NCI-H2029 treated with DMSO at 0.1 percent for 48 hours (cell line): ENCODE data around the gene PAIP2.
A peak's percentile ranks its signal among the peaks of the same experiment; 100 is the strongest.
"Not testable (repeated sequence)": the region's sequence is repeated elsewhere in the genome, so short reads cannot be mapped to it uniquely, and the experiment has no call there.

ENCODE experiments used
- DNase-seq: peaks from one replicate; lab custom pipeline; 2025; lab: John Stamatoyannopoulos, UW

The PAIP2 gene, protein sequence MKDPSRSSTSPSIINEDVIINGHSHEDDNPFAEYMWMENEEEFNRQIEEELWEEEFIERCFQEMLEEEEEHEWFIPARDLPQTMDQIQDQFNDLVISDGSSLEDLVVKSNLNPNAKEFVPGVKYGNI

DNA sequence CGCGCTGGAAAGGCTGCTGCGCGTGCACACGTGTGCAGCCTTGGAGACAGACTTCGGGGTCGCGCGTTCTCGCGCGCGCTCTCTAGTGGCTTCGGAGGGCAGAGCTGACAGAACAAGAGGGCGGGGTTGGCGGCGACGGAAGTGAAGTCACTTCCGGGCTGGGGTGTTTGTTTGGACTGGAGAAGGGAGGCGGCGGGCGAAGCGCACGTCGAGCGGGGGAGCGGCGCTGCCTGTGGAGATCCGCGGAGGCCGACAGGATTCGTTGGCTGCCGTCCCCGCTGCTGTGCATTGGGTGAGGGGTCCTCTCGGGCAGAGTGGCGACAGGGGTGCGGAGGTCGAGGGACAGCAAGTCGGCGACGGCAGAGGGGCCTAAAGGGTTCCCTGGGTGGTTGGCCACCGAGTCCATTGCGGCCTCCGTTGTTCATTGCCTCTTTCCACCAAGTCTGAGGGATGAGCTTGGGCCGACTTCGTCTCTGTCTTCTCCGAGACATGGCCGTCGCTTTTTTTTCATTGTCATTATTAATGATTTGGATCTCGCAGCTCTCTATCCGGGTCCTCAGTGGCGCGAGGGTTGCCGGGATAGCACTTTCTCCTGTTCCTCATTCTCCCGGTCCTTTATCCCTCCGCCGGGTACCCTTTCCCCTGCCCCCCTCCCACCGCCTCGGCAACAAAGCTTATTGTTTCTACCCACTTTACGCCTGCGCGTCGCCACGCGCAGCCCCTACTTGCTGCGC lies at the start of gene PAIP2:
PAIP2 (plus strand) TSS at position 166 of the 734 bp plus-strand sequence. CDS start 21,931 bp downstream, outside the sequence.
- DNase-seq: peak; percentile 88

DNA sequence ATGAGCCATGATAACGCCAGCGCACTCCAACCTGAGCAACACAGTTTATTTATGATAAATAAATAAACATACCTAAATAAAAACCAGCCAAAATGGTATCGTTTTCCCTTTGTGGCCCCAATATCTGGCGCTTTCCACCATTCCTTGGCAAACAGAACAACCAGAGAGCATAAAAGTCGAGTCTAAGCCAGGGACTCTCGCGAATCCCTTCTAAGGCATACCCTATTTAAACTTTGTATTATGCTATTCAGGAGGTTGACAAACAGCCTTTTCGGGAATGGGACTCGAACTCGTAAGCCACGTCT lies 48.5 kb upstream of the PAIP2 start:
- DNase-seq: no peak

DNA sequence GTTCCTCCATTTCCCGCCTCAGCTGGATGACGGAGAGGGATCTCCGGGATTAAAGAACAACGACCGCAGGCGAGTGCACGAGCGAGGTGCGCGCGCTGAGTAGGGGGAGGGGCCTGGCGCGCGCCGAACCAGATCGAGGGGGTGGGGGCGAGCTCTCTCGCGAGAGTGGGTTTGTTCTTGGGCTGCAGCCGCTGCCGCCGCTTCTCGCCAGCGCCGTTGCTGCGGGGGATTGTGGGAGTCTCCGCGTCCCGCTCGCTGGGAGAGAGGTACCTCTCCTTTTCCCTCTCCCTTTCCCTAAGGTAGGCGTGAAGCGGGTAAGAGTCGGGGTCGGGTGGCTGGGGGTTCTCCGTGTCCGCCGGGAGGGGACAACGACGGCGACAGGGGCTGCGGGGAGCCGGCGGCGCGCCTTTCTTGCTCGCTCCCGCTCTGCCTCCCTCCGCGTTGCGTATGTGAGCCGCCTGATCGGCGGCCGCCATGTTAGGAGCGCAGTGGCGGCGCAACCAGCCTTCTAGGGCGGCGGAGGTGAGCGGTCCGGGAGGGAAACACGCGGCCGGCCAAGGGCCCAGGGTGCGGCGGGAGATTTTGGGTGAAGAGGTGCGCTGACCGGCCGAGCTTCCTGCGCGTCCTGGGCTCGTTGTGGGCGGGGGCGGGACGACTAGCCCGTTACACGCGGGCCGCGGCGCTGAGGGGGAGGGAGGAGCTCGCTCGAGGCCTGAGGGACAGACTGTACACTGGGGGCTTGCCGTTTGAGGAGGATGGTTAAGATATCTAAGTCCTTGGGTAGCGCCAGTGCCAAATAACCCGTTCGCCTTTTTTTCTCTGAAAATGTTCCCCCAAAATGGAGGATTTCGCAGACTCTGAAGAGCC lies 47.9 kb upstream of the PAIP2 start, which contains the start of gene MATR3:
MATR3 (plus strand) TSS at position 234 of the 867 bp plus-strand sequence. CDS start 13,676 bp downstream, outside the sequence.
- DNase-seq: peak; percentile 79

DNA sequence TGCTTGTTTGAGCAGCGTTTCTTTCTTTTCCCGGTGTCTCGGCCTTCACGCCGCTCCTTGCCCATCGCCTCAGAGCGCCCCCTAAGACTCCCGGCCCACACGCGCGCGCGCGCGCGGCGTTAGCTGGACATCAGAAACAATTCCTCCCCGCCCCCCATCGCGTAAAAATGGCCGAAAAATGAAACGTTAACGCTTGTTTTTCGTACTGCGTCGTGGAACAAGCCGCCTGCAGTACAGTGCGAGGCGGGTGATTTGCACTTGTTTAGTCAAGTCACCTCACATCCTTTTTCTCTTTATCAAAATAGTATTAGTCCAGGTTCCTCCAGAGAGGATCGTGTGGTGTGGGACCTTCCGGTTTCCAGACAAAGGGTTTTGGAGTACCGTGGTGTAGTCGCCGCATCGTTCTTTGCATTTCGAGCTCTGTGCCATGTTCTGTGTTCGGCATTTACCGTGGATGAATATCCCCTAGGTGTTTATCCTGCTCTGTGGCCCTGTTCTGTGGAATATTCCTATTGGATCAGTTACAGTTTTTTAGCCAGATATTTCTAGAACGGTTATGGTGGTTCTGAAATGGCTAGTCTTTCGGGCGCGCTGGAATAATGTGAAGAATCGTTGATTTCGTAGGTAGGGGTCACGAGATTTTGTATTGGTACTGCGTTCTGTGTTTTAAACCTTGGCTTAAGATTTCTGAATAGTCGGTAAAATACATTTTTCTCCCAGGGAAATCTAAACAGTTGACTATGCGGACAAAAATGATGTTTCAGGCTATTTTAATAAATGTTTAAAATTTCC lies 47.1 kb upstream of the PAIP2 start:
- peak; percentile 62 for DNase-seq

DNA sequence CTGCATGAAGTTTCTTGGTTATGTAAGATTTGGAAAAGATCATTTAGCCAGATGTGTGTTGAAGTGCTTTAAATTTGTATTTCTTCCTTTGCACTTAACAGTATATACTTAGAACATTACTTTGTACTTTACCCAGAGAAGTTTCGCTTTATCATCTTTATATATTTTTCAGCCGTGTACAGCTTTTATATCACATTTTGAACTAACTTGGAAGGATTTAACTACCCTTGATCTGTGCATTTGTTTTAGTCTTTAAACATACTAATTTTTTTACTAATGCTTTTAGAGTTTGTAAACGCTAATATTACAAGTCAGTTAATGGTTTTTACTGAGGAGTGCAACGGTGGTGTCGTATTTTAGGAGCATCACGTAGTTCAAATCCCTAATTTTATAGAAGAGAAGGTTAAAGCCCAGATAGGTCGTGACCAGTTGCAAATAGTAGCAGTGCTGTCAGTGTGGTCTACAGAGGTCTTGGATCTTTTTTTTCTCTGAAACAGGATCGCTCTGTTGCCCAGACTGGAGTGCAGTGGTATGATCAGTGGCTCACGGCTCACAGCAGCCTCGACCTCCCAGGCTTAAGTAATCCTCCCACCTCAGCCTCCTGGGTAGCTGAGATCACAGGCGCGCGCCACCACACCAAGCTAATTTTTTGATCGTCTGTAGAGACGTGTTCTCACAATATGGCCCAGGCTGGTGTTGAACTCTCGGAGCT lies 46.2 kb upstream of the PAIP2 start:
- no peak for DNase-seq

DNA sequence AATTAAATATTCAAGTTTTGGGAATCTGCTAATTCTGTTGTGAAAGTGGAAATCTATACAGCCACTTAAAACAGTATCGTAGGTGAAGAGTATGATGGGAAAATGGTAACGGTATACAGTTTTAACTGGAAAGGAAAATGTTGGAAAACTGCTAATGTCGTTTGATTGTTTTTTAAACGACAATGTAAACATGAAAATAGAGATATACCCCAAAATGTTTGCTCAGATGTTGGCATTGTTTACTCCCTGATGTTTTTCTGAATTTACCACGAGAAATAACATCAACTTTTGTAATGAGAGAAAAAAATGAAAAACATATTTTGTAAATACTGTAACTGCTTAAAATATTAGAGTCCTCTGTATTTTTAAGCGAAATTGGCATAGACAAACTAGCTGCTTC lies 45.5 kb upstream of the PAIP2 start:
- no peak for DNase-seq

DNA sequence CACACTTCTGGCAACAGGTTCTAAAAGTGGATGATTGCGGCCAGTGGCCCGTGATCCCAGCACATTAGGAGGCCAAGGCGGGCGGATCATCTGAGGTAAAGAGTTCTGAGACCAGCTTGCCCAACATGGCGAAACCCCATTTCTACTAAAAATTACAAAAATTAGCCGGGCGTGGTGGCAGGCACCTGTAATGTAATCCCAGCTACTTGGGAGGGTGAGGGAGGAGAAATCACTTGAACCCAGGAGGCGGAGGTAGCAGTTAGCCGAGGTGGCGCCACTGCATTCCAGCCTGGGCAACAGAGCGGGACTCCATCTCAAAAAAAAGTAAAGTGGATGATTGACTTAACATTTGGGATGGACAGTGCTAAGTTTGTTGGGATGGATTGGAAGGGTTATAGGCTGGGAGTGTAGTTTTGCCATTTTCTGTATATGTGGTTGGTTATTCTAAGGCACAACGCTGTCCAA lies 44.8 kb upstream of the PAIP2 start:
- no peak for DNase-seq

DNA sequence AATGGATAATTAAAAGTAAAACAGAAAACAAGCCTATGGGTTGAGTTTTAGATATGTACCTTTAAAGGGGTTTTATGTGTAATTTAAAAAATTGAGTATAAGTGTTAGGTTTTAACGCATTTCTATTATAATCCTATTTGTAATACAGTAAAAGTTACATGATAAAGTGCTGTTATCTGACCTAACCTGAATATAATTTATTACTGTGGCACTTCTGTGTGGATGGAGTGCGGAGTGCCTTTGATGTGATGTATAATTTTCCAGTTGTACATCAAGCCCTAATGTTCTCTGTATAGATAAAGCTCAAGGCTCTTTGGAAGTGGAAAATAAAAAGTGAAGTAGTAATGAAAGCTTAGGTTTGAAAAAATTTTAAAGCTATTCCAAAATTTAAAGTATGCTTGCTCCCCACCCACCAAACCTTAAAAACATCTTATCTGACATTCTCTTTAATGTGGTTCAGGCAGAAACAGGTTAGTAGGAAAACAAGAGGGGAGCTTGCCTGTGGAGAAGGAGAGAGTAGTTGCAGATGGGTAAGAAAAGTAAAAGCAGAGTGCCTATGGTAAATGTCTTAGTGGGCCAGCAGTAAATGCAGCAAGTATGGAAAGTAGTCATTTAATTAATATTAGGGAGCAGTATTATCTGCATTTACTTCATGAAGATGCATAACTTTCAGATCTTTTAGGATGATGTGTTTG lies 44.1 kb upstream of the PAIP2 start:
- no peak for DNase-seq

DNA sequence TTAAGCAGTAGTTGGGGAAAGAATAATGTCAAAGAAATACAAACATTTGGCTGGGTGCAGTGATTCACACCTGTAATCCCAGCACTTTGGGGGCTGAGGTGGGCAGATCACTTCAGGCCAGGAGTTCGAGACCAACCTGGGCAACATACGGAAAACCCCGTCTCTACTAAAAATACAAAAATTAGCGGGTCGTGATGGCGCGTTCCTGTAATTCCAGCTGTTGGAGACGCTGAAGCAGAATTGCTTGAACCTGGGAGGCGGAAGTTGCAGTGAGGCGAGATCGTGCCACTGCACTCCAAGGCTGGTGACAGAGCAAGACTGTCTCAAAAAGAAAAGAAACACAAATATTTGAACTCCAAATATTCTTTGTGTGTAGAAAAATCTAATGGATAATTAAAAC lies 43.4 kb upstream of the PAIP2 start:
- DNase-seq: no peak

DNA sequence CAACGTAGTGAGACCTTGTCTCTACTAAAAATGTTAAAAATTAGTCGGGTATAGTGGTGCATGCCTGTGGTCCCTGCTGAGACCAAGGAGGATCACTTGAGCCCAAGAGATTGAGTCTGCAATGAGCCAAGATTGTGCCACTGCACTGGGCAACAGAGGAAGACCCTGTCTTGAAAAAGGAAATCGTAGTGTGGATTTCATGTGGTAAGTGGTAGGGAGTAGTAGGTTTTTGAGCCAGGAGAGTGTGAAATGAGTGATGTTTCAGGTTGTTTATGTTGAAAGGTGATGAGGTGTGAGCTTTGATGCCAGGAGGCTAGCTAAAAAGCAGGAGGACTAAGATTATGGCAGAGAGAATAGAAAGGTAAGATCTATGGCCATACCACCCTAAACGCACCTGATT lies 42.2 kb upstream of the PAIP2 start:
- no peak for DNase-seq

DNA sequence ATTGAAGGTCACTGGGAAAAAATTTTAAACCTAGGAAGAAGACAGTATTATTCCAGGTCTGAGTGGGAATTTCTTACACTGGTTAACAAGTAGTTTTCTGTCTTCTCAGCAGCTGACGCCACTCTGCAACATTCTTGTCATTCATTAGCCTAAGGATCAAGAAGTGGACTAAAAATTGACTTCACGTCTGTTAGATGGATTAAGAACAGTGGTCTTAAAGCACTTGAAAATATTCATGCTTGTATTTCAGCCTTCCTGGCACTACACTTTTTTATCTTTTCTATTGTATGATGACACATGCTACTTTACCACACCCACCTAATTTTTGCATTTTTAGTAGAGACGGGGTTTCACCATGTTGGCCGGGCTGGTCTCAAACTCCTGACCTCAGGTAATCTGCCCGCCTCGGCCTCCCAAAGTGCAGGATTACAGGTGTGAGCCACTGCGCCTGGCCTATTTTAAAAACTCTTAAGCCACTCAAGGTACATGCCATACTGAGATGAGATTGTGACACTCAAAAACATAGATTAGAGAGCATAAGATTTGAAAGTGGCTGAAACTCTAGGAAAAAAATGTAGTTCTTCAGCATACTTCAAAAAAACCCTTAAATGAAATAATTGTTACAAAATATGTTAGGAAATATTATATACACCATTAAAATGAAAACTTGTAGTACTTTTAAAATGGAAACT lies 39.7 kb upstream of the PAIP2 start:
- DNase-seq: no peak

DNA sequence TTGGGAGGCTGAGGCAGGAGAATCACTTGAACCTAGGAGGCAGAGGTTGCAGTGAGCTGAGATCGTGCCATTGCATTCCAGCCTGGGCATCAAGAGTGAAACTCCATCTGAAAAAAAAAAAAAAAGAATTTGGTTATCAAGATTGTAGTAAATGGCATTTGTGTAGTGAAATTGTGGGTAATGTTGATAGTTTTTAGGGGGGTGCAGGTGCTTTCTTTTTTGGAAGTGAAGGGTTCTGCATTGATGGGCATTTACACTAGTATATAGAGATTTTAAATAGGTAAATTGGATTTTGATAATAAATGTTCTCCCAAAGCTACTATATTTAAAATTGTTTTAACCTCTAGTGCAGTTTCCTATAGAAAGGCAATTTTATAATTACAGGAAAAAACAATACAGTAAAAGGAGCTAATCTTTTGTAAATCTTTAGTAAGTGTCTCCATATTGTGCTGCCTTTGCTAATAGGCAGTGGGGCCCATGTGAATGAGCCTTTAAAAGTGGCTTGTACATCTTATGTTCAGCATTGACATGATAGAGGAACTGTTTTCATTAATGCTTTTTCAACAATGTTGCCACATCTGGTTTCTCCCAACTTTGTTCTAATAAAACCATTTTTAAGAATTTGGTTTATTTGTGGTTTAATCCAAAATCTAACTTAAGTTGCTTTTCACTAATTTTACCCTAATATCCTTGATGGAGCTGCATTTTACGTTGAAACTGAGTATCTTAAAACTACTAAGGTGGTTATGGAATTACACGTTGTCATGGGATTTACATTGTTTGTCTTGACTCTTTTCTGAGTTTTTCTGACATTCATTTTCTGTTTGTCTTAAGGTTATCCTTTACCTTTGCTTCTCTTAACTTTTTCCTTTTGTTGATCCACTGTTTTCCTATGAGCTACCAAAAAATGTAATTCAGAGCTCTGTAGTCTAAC lies 37.0 kb upstream of the PAIP2 start:
- DNase-seq: no peak

DNA sequence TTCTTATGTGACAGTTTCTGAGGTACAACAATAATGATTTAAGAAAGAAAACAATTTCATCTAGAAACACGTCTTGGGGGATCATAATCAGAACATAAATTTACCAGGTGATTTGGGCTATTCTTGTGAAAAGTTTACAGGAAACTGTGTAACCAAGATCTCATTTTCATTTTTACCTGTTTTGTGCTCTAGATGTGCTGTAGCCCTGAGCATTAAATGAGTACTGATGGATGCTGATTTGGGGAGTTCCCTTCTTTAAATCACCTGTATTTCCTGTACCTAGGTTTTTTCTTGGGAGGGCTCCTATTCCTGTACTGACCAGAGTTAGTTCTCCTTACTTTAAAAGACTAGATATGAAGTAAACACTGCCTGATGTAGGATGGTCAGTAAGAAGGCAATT lies 35.5 kb upstream of the PAIP2 start:
- no peak for DNase-seq

DNA sequence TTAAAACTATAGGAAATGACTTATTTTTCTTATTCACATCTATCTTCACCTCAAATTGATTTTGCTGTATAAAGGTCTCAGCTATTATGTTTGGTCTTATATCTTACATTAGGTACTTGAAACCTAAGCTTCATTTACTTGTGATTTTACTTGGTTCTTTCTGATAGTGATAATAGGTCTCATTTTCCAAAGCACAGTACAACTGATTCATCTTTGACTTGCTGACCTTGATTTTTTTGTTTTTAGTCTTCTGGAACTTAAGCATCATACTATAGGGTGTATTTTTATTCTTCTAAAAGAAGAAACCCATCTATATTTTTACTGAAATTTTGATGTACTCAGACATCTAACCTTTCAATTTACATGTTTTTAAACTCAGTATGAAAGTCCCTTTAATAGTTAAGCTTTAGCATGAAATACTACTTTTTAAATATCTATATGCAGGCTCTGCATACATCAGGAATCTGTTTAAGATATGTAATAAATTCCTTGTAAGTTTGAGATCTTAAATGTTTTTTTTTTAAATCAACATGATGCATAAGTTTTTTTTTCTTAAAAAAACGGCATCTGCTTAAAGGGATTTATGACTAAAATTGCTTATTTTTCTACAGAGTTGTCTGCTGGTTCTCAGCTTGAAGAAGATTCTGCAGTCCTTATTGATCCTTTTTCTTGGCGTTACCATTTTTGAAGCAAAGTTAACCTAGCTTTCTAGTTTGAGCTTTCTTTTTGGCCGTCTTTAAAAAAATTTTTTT lies 34.9 kb upstream of the PAIP2 start:
- no peak for DNase-seq

DNA sequence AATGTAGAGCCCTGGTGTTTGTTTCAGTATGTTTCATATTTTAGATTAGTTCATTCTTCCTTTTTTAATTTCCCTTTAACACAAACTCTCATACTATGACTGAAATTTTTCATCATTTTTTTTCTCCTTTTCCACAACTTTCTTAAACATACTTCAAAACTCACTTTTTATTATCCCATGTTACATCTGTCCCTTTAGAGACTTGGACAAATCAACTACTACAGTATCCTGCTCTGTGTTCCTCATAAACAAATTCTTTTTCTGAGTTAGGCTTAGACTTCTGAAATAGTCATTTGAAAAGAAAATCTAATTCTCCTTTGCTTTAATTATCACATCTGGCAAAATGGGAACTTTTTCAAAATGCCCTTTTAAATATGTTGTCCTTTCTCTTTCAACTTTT lies 32.9 kb upstream of the PAIP2 start:
- no peak for DNase-seq

DNA sequence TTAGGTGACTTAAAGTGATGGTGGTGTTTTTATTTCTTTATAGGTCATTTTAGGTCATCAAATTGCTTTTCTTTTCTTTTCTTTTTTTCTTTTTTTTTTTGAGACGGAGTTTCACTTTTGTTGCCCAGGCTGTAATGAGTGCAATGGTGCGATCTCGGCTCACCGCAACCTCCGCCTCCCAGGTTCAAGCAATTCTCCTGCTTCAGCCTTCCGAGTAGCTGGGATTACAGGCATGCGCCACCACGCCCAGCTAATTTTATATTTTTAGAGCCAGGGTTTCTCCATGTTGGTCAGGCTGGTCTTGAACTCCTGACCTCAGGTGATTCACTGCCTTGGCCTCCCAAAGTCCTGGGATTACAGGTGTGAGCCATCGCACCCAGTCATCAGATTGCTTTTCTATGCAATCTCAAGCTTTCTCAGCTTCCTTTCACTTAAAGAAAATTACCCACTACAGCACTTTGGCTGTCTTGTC lies 30.9 kb upstream of the PAIP2 start:
- not testable (repeated sequence) for DNase-seq

DNA sequence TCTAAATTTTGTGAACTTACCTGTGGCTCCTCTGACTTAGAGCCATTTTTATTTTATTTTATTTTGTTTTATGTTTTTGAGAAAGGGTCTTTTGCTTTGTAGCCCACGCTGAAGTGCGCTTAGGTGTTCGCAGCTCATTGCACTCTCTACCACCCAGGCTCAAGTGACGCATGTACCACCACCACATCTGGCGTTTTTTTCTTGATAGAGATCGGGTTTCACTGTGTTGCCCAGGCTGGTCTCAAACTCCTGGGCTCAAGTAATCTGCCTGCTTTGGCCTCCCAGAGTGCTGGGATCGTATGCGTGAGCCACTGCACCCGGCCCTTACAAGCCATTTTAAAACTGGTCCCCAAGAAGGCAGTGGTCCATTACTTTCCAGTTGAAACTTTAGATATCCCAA lies 29.6 kb upstream of the PAIP2 start:
- DNase-seq: no peak

DNA sequence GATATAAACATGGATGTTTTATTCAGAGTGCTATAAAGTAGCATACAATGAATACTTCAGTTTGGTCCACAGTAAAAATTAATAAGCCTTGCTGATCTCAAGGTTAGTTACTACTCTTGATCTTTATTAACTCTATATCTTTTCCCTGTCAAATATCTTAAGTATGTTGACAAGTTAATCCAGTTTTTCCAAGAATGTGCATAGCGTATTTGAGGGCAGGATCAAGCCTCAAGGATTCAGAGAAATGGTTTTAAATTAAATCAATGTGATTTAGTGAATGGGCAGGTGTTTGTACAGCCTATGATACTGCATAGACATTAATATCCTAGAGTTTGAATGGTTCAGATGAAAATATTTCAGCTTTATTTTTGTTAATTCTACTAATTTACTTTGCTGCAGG lies 27.4 kb upstream of the PAIP2 start:
- DNase-seq: no peak
